HG02610 (cell line): ENCODE data around the gene KCNK4.

ENCODE experiments used
- ATAC-seq: cut with Tn5 transposase; IDR thresholded peaks from one replicate; pipeline ENCODE4 v1.9.1; 2021; ENCODE audit warnings: mild to moderate bottlenecking, moderate library complexity; ENCODE audit not compliant: unreplicated experiment

KCNK4 gene

DNA sequence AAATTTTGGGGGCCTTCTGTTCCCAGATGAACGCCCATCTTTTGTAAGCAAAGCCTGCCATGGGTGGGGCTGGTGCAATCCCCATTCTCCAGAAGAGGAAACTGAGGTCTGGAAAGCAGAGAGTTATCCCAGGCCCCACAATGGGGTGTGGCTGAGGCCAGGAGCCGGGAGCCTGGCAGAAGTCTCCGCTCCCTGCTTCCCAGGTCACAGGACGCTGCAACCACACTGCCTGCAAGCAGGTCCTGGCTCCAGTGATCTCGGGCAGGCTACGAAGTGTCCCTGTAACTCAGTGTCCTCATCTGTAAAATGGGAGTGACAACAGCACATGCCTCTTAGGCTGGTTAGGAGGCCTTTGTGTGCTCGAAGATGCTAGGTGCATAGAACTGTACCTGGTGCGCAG is 38.1 kb upstream of the KCNK4 start:
- ATAC-seq: no peak

DNA sequence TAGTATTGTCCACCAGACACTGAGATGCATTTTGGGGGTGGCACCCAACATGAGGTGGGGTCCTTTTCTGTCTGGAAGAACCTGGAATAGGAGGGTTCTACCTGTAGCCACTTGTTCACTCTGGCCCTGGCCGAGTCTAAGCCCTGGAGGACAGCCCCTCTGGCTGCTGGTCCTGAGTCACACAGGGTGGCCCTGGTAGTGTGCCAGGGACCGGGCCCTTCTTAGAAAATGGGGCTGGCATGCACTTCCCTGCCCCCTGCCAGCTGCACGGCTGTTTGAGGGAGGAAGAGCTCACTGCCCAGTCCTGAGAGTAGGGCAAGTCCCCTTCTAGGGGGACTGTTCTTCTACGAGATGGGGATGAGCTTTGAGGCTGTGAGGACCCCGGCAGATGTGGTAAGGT is 37.6 kb upstream of the KCNK4 start:
- no peak for ATAC-seq

DNA sequence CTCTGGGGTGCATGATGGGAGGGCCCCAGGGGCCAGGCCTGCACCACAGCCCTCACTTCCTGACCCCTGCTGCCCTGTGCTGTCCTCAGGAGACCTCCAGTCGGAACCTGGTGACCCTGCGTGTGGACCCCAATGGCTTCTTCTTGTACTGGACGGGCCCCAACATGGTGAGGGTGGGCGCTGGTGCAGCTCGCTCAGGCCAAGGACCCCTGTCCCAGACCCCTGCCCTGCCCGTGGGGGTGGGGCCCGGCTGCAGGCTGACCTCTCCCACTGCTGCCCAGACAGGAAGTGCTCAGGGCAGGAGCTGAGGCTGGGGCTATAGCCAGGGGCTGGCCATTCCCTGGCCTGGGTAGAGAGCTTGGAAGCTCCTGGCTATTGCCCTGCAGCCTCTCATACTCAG is 36.8 kb upstream of the KCNK4 start:
- no peak for ATAC-seq

DNA sequence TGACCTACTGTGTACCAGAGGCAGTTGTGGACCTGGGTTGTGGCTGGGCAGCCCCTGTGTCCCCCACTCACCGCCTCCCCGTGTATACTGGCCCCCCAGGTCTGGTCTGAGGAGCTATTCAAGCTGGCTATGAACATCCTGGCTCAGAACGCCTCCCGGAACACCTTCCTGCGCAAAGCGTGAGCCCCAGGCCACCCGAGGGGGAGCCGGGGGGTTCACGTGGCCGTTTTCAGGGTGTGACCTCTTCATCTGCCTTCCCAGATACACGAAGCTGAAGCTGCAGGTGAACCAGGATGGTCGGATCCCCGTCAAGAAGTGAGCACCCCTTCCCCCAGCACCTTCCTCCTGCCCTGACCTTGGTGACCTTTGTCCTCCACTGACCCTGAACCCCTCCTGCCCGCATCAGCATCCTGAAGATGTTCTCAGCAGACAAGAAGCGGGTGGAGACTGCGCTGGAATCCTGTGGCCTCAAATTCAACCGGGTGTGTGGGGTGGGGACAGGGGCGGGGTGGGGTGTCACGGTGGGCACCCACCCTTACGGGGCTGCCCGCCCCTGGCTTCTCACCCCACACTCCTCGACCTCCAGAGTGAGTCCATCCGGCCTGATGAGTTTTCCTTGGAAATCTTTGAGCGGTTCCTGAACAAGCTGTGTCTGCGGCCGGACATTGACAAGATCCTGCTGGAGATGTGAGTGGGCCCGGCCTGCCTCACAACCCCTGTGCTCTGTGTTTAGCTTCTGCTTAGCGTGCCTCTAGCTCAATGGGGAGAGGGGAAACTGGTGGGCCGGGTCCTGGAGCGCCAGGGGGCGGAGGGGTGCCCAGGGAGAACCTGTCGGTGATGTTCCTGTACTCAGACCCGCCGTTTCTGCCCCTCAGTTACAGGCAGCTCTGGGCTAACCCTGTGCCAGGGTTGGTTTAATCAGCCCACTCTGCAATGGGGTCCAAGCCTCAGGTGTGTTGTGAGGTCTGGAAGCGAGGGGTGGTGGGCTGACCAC is 35.7 kb upstream of the KCNK4 start:
- no peak for ATAC-seq

DNA sequence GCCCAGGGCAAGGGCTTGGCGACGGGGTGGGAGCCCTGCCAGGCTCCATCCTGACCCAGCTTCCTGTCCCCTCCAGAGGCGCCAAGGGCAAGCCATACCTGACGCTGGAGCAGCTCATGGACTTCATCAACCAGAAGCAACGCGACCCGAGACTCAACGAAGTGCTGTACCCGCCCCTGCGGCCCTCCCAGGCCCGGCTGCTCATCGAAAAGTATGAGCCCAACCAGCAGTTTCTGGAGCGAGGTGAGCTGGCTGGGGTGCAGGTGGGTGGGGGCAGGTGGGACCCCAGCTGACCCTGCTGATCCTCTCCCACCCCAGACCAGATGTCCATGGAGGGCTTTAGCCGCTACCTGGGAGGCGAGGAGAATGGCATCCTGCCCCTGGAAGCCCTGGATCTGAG is 34.8 kb upstream of the KCNK4 start:
- no peak for ATAC-seq

DNA sequence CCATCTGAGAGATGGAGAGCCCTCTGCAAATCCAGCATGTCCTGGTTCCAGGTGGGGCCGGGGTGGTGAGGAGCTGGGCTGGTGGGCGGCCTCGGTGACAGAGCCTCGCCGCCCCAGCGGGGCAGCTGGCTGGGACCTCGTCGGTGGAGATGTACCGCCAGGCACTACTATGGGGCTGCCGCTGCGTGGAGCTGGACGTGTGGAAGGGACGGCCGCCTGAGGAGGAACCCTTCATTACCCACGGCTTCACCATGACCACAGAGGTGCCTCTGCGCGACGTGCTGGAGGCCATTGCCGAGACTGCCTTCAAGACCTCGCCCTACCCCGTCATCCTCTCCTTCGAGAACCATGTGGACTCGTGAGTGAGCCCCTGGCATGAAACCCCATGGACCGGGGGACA is 32.7 kb upstream of the KCNK4 start:
- ATAC-seq: no peak

DNA sequence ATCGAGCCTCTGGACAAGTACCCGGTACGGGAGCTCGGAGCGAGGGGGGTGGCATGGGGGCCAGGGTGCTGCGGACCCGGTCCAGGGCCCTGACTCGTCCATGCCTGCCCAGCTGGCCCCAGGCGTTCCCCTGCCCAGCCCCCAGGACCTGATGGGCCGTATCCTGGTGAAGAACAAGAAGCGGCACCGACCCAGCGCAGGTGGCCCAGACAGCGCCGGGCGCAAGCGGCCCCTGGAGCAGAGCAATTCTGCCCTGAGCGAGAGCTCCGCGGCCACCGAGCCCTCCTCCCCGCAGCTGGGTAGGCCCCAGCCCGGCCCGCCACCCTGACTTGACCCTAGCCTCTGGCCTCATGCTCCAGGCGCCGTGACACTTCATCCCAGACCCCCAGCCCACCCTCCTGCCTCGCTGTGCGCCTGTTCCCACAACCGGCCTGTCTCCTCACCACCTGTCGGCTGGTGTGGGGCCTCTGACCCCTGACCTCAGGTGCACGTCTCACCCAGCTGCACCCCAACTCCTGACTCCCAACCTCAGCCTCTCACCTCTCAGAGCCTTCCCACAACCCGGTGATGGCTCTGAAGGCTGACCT is 32.1 kb upstream of the KCNK4 start:
- no peak for ATAC-seq

DNA sequence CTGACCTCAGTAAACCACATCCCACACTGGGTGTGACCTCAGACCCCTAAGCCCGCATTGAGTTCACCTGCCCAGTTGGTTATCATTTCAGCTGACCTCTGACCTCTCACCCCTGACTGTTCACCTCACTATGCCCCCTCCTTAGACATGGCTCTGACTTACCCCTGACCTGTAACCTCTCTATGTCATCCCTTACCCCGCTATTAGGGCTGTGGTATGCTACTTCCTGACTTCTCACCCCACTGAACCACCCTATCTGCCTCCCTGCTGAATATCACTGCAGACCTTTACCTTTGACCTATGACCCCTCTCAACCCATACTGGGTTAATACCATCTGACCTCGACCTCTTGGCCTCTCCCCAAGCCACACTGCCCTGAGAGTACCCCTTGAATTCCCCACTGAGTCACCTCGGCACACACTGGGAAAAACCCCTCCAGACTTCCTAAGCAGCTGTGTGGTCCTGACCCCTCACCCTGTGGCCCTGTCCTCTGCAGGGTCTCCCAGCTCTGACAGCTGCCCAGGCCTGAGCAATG is 31.5 kb upstream of the KCNK4 start:
- no peak for ATAC-seq

DNA sequence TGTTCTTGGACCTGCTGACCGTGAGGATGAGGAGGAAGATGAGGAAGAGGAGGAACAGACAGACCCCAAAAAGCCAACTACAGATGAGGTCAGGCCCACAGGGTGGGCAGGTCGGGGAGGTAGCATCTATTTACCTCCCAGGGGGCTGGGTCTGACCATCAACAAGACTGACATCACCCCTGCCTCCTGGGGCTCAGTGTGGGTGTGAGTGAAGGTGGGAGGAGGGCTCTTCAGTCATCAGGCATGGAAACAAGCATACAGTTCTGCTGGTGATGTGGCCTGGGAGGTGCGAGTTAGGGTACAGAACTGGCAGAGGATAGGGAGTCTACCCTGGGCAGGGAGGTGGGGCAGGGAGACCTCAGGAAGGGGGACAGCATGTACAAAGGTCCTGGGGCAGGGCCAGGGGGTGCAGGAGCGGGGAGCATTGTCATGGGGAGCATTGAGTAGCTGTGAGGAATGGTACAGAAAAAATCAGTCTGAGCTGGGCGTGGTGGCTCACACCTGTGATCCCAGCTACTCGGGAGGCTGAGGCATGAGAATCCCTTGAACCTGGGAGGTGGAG is 30.9 kb upstream of the KCNK4 start:
- no peak for ATAC-seq

DNA sequence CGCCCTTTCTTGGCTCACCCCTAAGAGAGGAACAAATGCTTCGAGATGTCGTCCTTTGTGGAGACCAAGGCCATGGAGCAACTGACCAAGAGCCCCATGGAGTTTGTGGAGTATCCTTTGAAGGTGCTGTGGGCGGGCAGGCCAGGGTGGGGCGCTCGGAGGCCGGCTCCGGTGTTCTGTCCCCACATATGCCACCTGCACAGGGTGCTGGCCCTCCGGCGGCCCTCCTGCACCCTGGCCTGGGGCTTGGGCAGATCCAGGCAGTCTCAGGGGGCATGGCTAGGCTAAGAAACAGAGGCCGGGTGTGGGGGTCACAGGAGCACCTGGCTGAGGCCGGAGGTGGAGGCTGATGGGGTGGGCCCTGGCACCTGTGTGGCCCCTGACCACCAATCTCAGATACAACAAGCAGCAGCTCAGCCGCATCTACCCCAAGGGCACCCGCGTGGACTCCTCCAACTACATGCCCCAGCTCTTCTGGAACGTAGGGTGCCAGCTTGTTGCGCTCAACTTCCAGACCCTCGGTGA is 29.5 kb upstream of the KCNK4 start:
- ATAC-seq: no peak

DNA sequence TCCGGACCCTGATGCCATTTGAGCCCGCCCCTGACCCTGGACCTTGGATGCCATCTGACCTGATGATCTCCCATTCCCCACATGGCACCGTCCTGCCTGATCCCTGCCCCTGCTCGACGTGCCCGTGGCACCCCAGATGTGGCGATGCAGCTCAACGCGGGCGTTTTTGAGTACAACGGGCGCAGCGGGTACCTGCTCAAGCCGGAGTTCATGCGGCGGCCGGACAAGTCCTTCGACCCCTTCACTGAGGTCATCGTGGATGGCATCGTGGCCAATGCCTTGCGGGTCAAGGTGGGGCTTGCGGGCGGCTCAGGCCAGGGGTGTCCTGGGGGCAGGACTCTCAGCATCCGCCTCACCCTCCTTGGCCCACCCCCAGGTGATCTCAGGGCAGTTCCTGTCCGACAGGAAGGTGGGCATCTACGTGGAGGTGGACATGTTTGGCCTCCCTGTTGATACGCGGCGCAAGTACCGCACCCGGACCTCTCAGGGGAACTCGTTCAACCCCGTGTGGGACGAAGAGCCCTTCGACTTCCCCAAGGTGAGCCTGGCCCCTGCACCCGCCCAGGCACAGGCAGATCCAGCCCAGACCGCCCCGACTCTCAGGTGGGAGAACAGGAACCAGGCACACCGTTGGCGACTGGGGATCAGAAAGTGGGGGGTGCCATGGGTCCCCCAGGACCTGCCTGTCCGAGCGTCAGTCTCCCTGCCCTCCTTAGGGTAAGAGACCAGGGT is 28.7 kb upstream of the KCNK4 start:
- no peak for ATAC-seq

DNA sequence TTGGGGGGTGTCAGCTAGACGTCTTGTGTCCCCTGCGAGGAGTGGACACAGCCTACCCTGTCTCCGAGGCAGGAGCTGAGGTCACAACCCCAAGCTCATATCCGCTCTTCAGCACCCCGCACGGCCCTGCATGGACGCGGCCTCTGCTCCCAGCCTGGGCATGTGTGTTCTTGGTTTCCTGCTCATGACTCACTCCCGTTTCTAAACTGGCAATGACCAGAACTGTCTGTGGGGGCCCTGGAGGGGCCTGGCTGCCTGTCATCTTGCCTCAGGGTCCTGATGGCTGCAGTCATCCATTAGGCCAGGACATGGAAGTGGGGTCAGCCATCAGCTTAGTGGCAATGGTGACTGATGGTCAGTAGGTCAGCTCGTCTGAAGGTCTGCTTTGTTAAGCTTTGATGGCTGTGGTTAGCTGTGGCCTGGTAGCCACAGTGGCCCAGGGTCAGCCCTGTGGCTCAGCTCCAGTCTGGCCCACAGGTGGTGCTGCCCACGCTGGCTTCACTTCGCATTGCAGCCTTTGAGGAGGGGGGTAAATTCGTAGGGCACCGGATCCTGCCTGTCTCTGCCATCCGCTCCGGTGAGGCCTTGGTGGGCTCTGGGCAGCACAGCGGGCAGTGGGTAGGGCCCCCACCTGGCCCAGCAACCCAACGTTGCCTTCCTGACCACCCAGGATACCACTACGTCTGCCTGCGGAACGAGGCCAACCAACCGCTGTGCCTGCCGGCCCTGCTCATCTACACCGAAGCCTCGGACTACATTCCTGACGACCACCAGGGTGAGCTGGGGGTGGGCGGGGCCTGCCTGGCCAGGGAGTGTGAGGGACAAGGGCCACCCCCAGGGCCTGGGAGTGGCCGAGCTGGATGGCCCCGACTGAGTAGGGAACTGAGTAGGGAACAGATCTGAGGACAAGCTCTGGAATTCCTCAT is 27.8 kb upstream of the KCNK4 start:
- ATAC-seq: no peak

DNA sequence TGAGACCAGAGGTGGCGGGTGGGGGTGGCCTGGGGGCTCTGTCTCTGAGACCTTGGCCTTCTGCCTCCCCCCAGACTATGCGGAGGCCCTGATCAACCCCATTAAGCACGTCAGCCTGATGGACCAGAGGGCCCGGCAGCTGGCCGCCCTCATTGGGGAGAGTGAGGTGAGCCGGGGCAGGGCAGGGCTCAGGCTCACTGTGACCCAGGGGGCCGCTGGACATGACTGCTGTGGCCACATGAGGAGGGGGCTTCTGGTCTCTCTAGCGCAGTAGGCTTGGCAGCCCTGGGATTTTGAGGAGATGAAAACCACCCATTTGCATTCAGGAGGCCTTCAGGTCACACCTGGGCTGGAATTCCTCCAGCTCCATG is 27.2 kb upstream of the KCNK4 start:
- ATAC-seq: no peak

DNA sequence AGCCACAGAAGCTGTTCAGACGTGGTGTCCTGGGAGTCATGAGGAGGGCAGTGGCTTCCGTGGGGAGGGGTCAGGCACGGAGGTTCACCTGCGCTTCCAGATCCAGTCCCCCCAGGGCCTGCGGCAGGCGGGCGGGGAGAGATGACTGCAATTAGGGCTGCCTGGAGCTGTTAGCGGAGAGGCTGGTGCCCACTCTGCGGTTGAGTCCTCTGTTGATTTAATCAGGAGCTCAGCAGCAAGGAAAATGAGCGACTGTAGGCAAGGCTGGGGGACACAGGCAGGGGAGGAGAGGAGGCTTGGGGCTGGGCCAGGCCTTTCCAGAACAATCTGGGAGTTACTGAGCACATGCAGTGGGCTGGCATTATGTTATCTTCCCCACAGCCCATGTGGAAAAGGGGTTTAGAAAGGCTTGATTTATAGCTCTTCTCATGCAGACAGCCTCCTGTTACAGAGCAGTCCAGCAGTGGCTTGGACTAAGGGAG is 26.7 kb upstream of the KCNK4 start:
- no peak for ATAC-seq

DNA sequence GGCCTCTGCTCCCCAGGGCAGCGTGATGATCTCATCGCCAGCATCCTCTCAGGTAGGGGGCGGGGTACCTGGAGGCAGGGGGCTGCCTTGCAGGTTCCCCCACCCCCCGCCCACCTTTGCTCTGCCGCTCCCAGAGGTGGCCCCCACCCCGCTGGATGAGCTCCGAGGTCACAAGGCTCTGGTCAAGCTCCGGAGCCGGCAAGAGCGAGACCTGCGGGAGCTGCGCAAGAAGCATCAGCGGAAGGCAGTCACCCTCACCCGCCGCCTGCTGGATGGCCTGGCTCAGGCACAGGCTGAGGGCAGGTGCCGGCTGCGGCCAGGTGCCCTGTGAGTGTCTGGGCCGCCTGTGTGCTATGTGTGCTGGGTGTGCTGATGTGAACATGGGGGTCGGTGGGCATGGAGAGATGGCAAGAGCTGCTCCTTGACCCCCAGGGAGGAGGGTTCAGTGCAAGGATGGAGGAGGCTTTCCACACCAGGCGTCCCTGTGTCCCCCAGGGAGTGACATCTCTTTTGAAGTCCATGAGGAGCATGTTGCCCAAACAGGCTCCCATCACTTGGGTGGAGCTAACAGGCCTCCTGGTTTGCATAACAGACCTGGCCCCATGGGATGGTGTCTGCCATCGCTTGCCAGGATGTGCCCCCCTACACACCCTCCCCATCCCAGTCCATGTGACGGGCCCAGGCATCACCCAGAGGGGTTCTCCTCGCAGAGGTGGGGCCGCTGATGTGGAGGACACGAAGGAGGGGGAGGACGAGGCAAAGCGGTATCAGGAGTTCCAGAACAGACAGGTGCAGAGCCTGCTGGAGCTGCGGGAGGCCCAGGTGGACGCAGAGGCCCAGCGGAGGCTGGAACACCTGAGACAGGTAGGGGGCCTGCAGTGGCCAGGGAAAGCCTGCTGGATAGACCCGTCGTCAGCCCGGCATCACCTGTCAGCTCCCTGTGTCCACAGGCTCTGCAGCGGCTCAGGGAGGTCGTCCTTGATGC is 25.6 kb upstream of the KCNK4 start:
- ATAC-seq: no peak

DNA sequence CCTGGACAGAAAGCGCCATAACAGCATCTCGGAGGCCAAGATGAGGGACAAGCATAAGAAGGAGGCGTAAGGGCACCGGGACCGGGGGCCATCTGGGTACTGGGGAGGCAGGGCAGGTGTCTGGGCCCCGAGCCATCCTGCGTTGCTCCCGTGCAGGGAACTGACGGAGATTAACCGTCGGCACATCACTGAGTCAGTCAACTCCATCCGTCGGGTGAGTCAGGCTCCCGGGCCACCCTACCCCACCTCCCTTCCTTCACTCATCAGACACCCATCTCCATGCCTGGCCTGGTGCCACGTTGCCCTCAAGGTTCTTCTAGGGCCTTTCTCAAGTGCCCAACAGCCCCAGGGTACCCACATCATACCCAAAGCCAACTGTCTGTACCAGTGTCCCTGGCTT is 24.8 kb upstream of the KCNK4 start:
- no peak for ATAC-seq

DNA sequence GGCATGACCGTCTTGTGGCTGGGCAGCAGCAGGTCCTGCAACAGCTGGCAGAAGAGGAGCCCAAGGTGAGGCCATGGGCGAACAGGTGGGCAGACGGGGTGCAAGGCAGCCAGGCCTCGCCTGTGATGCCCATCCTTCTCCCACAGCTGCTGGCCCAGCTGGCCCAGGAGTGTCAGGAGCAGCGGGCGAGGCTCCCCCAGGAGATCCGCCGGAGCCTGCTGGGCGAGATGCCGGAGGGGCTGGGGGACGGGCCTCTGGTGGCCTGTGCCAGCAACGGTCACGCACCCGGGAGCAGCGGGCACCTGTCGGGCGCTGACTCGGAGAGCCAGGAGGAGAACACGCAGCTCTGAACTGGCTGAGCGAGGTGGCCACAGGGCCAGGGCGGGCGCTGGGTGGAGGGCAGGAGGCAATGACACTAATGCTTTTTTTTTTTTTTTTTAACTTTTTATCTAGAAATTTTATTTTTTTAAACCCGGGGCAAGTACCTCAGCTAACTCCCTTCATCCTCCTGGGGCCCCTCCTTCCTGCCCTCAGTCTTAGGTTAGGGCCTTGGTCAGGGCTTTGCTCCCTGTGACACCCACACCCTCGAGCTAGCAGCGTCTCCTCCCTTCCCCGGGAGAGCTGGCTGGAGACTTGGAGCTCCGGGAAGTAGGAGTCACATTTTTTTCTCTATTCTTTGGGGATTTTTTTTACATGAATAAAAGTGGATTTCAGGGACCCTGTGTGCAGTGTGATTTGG is 23.7 kb upstream of the KCNK4 start:
- ATAC-seq: no peak
